ENCODE results near the gene BICD2.

Gene BICD2

GRCh38 chr9:92747459-92748232 lies 17.0 kb downstream of the BICD2 start:
- DNase-seq (ENCODE audit: low read depth): no peak

DNA sequence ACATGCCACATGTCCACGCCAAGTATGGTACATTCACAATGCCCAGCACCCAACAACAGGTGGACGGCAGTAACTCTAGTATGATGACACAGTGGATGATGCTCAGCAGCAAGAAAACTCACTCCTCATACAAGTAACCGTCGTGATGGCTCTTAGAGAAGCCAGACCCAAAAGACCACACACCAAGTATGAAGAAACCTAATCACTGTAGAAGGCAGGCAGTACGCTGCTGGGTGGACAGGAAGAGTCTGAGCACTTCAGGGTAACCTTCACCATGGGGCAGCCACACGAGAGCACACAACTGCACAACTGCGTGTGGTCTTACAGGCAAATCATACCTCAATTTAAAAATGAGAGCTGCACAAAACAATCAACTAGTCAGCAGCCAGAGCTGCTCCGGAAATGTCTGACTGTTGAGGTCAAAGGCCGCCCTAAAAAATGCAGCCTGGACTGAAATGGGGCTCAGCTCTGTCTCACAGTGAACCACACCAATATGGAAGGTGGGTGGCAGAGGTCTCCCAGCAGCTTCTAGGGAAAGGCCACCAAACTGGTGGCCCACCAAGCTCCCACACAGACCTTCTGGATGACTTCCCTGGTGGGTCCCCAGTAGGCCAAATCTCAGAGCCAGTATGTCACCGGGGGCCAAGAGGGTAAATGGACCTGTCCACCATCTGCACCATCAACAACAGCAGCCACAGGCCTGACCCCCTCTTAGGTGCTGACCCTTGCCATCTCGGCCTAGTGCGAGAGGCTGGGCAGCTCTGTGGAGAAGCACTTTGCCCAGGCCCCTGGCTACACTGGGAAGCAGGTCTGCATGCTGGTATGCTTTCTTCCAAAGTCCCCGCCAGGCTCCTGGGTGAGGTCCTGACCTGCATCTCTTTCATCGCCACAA lies 17.8 kb downstream of the BICD2 start:
- no peak for DNase-seq (ENCODE audit: low read depth)

DNA sequence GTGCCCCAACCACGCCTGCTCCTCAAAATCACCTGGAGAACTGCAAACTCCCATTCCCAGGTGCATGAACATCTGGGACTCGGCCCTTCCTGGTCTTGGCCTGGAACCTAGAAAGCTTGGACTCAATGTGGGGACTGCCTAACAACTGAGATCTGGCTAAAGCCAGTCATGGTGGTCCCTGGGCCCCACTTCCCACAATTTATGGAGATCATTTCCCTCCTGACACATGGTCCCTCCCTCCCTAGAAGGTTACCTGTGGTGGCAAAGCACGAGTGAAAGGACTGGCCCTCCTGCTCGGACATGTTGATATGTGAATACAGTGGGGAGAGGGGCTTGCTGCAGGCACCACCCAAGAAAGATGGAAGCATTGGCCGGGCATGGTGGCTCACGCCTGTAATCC lies 18.8 kb downstream of the BICD2 start:
- DNase-seq (ENCODE audit: low read depth): no peak

- DNase-seq (ENCODE audit: low read depth): no peak
These were observed 19.3 kb downstream of the BICD2 start for GRCh38 chr9:92745331-92745730.

- DNase-seq (ENCODE audit: low read depth): no peak
These were observed 23.7 kb downstream of the BICD2 start for GRCh38 chr9:92740969-92741368.

DNA sequence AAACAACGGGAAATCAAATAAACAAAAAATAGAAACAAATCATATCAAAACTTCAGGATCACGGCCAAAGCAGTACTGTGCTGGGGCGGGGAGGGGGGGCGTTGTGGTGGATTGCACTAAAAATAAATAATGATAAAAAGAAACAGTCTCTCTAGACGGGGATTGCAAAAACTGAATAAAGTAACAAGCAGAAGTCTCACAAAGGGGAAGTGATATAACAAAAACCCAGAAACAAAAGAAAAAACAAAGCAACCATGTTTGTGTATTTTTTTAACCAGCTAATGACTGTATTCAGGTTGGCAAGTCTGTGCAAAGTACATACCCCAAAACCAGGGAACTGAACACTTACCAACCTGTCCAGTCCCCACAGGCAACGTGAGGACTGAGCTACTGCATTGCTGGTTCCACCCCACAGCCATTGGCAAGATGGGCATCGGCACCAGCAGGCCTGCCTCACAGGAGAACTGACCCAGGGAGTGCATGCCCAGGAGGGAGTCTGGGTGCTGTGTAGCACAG lies 24.1 kb downstream of the BICD2 start:
- no peak for DNase-seq (ENCODE audit: low read depth)

GRCh38 chr9:92740009-92740408 lies 24.6 kb downstream of the BICD2 start:
- DNase-seq (ENCODE audit: low read depth): no peak

GRCh38 chr9:92739346-92739970 lies 25.2 kb downstream of the BICD2 start:
- DNase-seq (ENCODE audit: low read depth): no peak

DNA sequence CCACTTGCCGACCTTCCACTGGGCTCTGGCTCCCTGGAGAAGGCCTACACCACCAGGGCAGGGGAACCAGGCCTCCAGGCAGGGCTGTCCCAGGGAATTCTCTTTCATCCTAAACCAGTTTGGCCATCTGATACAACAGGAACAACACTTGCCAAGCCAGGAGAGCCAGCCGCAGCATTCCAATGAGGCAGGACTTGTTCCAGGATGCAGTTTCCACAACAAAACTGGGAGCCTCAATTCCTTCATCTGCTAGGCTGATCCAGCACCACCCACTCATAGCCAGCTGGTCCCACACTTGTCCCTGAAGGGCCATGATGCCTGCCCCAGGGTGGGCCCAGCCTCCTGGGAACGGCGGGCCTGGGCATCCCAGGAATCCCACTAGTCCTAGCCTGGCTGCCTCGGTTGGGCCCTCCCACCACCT lies 26.0 kb downstream of the BICD2 start:
- DNase-seq (ENCODE audit: low read depth): no peak

DNA sequence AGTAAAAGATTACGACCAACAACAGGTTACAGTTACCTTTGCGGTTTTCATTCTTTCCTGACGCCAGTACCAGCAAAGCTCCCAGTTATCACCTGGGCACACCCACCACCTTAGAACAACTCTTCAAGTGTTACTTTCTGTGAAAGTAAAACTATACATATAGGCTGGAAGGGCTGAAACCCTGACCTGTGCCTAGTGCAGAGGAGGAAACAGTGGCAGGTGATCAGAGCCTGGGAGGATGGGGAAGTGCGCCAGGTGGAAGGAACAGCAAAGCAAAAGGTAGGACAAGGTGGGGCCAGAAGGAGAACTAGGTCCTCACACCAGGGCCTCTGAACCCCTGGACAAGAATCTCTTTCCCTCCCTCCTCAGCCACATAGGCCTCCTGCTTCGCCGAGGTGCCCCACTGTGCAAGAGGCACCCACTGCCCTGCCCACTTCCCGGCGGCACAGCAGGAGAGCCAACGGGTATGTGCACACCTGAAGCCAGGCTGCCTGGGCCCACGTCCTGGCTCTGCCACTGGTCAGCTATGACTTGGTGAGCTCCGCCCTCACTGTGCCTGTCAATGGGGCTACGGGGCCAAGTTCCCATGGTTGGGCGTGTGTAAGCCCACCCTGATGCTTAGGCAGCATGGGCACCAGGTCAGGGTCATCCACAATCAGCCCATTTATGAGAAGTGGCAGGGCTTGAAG lies 26.9 kb downstream of the BICD2 start:
- no peak for DNase-seq (ENCODE audit: low read depth)

GRCh38 chr9:92737216-92737606 lies 27.4 kb downstream of the BICD2 start:
- no peak for DNase-seq (ENCODE audit: low read depth)

DNA sequence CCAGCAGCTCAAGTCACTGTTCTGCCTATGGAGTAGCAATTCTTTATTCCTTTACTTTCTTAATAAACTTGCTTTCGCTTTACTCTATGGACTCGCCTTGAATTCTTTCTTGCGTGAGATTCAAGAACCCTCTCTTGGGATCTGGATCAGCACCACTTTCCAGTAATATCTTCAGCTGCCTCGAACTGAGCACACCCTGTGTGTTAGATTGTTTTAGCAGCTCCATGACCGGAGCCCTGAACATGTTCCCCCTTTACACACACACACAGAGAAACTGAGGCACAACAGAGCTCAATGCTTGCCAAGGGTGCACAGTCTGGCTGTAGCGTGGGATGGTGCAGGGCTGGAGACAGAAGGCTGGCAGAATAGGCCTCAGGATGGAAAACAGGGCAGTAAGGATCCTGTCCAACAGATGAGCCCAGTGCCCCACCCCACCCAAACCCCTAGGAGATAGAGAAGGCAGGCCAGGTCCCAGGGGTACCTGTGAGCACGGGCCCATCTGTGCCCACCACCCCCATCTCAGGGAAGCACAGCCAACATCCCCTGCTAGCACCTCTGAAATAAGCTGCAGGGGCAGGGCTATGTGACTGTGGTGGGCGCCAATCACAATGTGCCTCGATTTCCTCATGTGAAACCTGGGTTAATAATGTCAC lies 27.9 kb downstream of the BICD2 start:
- no peak for DNase-seq (ENCODE audit: low read depth)

GRCh38 chr9:92735636-92736562 lies 28.7 kb downstream of the BICD2 start:
- no peak for DNase-seq (ENCODE audit: low read depth)

- no peak for DNase-seq (ENCODE audit: low read depth)
These were observed 29.6 kb downstream of the BICD2 start for GRCh38 chr9:92734931-92735635.

GRCh38 chr9:92730897-92731296 lies 33.7 kb downstream of the BICD2 start:
- no peak for DNase-seq (ENCODE audit: low read depth)

DNA sequence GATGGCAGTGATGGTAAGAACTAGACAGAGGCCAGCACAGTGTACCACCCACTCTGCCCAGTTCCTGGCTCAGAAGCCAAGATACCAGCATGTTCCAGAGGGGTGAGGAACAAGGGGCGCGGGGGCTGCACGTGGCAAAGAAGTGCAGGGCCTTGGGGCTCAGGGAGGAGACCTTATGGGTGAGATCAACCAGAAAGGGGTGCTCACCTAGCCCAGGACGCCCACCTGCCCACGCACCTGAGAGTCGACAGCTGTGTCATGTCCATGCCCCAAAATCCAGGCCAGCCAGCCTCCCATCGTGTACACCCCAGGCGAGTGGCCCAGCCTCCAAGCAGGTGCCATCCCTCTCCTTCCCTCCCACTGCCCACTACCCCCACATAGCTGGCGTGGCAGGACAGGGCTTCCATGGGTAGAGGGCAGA lies 34.9 kb downstream of the BICD2 start:
- DNase-seq (ENCODE audit: low read depth): no peak

DNA sequence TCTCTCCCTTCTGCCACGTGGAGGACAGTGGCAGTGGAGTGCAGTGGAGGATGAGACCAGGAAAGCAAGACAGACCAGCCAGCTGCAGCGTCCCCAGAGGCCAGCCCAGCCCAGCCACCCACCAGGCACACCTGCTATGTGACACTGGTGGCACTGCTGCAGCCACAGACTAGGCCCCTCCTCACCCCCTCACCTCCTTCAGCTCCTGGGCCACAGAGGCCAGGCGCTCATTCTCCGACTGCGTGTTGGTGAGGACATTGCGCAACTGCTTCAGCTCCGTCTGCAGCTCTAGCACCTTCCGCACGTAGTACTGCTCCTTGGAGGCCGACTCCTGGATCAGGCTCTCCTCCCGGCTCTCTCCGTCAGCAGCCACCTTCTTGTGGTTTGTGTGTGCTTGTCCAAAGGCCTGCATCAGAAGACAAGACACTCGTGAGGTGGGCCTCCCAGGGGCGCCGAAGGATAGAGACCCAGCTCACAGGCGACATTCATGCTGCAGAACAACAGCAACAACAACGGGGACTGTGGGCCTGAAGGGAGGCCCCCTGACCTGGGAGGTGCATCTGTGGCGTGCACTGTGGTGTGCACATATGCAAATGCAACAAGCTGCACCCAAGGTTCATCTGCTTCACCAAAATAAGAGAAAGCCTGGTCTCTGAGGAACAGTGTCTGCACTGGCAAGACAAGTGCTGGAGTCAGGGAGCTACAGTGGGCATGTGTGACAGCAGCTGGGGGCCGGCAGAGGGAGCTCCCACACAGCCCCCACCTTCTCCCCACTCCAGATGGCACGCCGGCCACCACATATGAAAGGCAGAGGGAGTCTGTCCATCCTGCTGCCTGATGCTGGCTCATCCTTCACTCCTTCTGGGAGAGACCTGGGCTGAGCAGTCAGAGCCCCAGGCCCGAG lies 35.5 kb downstream of the BICD2 start:
- no peak for DNase-seq (ENCODE audit: low read depth)
